Forelimb muscle (tissue), 1 donor: ENCODE measurements around the gene HABP4. TPM values are rescaled to one million over a fixed set of nuclear protein-coding genes. Genes with fewer than 3 reads are reported as not detected.

Experiments used
- DNase-seq: peaks from one replicate; pipeline ENCODE4 v3.0.0-alpha.2; 2013; ENCODE audit warnings: low read depth
- polyA plus RNA-seq: library from polyadenylated mRNA; unstranded; fragments of 120-200 nt; gene quantifications from one replicate; pipeline ENCODE4 v1.2.1, GENCODE V29; 2013; ENCODE audit not compliant: insufficient read length

The HABP4 gene
- polyA plus RNA-seq, 1 donor: 11.9 TPM

GRCh38 chr9:96476591-96476990, 26.6 kb downstream of the HABP4 start:
- DNase-seq: no peak

GRCh38 chr9:96478829-96479371, 28.9 kb downstream of the HABP4 start:
- DNase-seq: no peak

GRCh38 chr9:96480736-96481135, 30.8 kb downstream of the HABP4 start:
- no peak for DNase-seq

GRCh38 chr9:96482476-96482875, 32.5 kb downstream of the HABP4 start:
- no peak for DNase-seq

- DNase-seq: no peak
Measured at GRCh38 chr9:96483197-96483596, 33.2 kb downstream of the HABP4 start.

- no peak for DNase-seq
Measured at GRCh38 chr9:96483733-96484390, 33.9 kb downstream of the HABP4 start.

- DNase-seq: no peak
Measured at GRCh38 chr9:96484521-96484931, 34.6 kb downstream of the HABP4 start.

- DNase-seq: no peak
Measured at GRCh38 chr9:96485280-96485679, 35.3 kb downstream of the HABP4 start.

GRCh38 chr9:96486386-96487028, 36.5 kb downstream of the HABP4 start:
- DNase-seq: no peak

- no peak for DNase-seq
Measured at GRCh38 chr9:96487029-96487396, 37.0 kb downstream of the HABP4 start.

- DNase-seq: no peak
Measured at GRCh38 chr9:96487949-96488348, 38.0 kb downstream of the HABP4 start.

GRCh38 chr9:96489482-96489979, 39.6 kb downstream of the HABP4 start:
- no peak for DNase-seq

- no peak for DNase-seq
Measured at GRCh38 chr9:96490534-96491078, 40.6 kb downstream of the HABP4 start.

GRCh38 chr9:96491079-96491879, 41.3 kb downstream of the HABP4 start:
- DNase-seq: no peak

- no peak for DNase-seq
Measured at GRCh38 chr9:96491880-96492525, 42.0 kb downstream of the HABP4 start.

GRCh38 chr9:96492993-96493531, 43.1 kb downstream of the HABP4 start:
- DNase-seq: no peak

GRCh38 chr9:96493757-96494156, 43.8 kb downstream of the HABP4 start:
- DNase-seq: no peak

GRCh38 chr9:96494215-96494800, 44.3 kb downstream of the HABP4 start:
- DNase-seq: no peak

- DNase-seq: no peak
Measured at GRCh38 chr9:96495341-96495740, 45.4 kb downstream of the HABP4 start.

GRCh38 chr9:96496368-96497116, 46.6 kb downstream of the HABP4 start:
- no peak for DNase-seq
